H1 (cell line): ENCODE results near the gene CCDC73. TPM values are rescaled to one million over a fixed set of nuclear protein-coding genes. Genes with fewer than 3 reads are reported as not detected.
"Not testable (repeated sequence)": the region's sequence is repeated elsewhere in the genome, so short reads cannot be mapped to it uniquely, and the experiment has no call there.

Experiments
- CTCF ChIA-PET: fragments of 300-600 bp; sonication (Branson Sonifier 250); formaldehyde crosslinking; loops from one replicate; lab custom pipeline; 2021; ENCODE audit not compliant: partially characterized antibody; lab: Charles Lee
- POLR2A ChIA-PET: fragments of 300-600 bp; sonication (Branson Sonifier 250); formaldehyde crosslinking; loops from one replicate; lab custom pipeline; 2021; ENCODE audit warnings: inconsistent platforms; ENCODE audit not compliant: partially characterized antibody; lab: Charles Lee
- DNase-seq, 2 experiments: peaks; one replicate each; pipeline versions ENCODE4 v3.0.0 to v3.0.0-alpha.2; 2010 to 2022; ENCODE audit warnings: low spot score in 2 of 2, low read depth in 1 of 2, mixed read lengths in 1 of 2
- FAIRE-seq: peaks from 2 replicates; lab custom pipeline; 2011; peaks lifted over from hg19 to GRCh38; lab: Jason Lieb, UNC
- H2AFZ ChIP-seq: 2 replicates; pipeline ENCODE4 v1.8.1; 2012; ENCODE audit warnings: low read length, inconsistent platforms
- H2AK5ac ChIP-seq: 2 replicates; pipeline ENCODE4 v1.6.1; 2013; ENCODE audit warnings: low read depth, low read length
- H2BK120ac ChIP-seq: replicated peaks from 2 replicates; pipeline ENCODE3; 2013; ENCODE audit warnings: low read depth, low read length, inconsistent platforms
- H2BK12ac ChIP-seq: 2 replicates; pipeline ENCODE4 v1.6.1; 2013; ENCODE audit warnings: low read depth, low read length
- H2BK15ac ChIP-seq: 2 replicates; pipeline ENCODE4 v1.6.1; 2013; ENCODE audit warnings: low read length
- H2BK20ac ChIP-seq: 2 replicates; pipeline ENCODE4 v1.6.1; 2013; ENCODE audit warnings: low read length
- H2BK5ac ChIP-seq: 2 replicates; pipeline ENCODE4 v1.6.1; 2013; ENCODE audit warnings: low read depth, low read length
- H3K14ac ChIP-seq: 2 replicates; pipeline ENCODE4 v1.6.1; 2013; ENCODE audit warnings: inconsistent platforms; ENCODE audit not compliant: insufficient read length
- H3K18ac ChIP-seq: 2 replicates; pipeline ENCODE4 v1.6.1; 2013; ENCODE audit warnings: low read length; ENCODE audit errors: extremely low read depth
- H3K23ac ChIP-seq: 2 replicates; pipeline ENCODE4 v1.6.1; 2013; ENCODE audit warnings: inconsistent platforms; ENCODE audit not compliant: insufficient read length
- H3K23me2 ChIP-seq: 2 replicates; pipeline ENCODE4 v1.6.1; 2013; ENCODE audit warnings: low read depth, low read length
- H3K27ac ChIP-seq: 2 replicates; pipeline ENCODE4 v1.6.1; 2011; ENCODE audit warnings: low read depth, low read length, inconsistent platforms
- H3K27me3 ChIP-seq, 4 experiments: replicated peaks in 1 of 4; 1 replicate in 1 of 4; 2 replicates in 3 of 4; pipeline versions ENCODE4 v1.6.1 to v1.8.1; 2011 to 2013; ENCODE audit warnings: low read length in 3 of 4, mild to moderate bottlenecking in 3 of 4, inconsistent platforms in 2 of 4, mixed read lengths in 2 of 4, moderate library complexity in 1 of 4; ENCODE audit not compliant: control insufficient read depth in 3 of 4, insufficient read depth in 3 of 4; ENCODE audit errors: extremely low read depth in 1 of 4
- H3K36me3 ChIP-seq, 4 experiments: 2 replicates each; pipeline versions ENCODE4 v1.6.1 to v1.8.1; 2011 to 2013; ENCODE audit warnings: mild to moderate bottlenecking in 4 of 4, low read length in 3 of 4, moderate library complexity in 2 of 4, control low read depth in 1 of 4, inconsistent platforms in 1 of 4; ENCODE audit not compliant: insufficient read depth in 4 of 4, control insufficient read depth in 2 of 4
- H3K4ac ChIP-seq: replicated peaks from 2 replicates; pipeline ENCODE3; 2013; ENCODE audit warnings: low read length, low read depth, mixed read lengths, inconsistent platforms; ENCODE audit not compliant: insufficient read length
- H3K4me1 ChIP-seq, 4 experiments: replicated peaks in 1 of 4; 1 replicate in 1 of 4; 2 replicates in 3 of 4; pipeline versions ENCODE4 v1.6.1 to v1.8.1; 2011 to 2013; ENCODE audit warnings: low read length in 3 of 4, inconsistent platforms in 2 of 4, mixed read lengths in 1 of 4; ENCODE audit not compliant: insufficient read depth in 4 of 4, control insufficient read depth in 3 of 4
- H3K4me2 ChIP-seq, 2 experiments: 2 replicates each; pipeline versions ENCODE4 v1.6.1 to v1.8.1; 2011 to 2013; ENCODE audit warnings: low read depth in 2 of 2, low read length in 2 of 2, control low read depth in 1 of 2, inconsistent platforms in 1 of 2, mild to moderate bottlenecking in 1 of 2; ENCODE audit not compliant: insufficient read depth in 1 of 2
- H3K4me3 ChIP-seq, 4 experiments: fragments of 200-600, 300-600 bp in 1 of 4; sonication (generic), shearing (Covaris generic), sonication (Bioruptor Twin) in 1 of 4; 2 replicates each; pipeline versions ENCODE4 v1.5.1 to v1.8.1; 2011 to 2016; ENCODE audit warnings: low read length in 4 of 4, low read depth in 3 of 4, control low read depth in 2 of 4, inconsistent platforms in 2 of 4, mild to moderate bottlenecking in 2 of 4, mixed read lengths in 1 of 4, moderate library complexity in 1 of 4; ENCODE audit not compliant: insufficient read depth in 2 of 4; ENCODE audit errors: extremely low read depth in 1 of 4
- H3K56ac ChIP-seq: replicated peaks from 2 replicates; pipeline ENCODE3; 2013; ENCODE audit warnings: low read depth, mild to moderate bottlenecking, mixed read lengths, low read length, inconsistent platforms; ENCODE audit not compliant: insufficient read length
- H3K79me1 ChIP-seq: 2 replicates; pipeline ENCODE4 v1.6.1; 2013; ENCODE audit warnings: low read depth, low read length, control low read depth
- H3K79me2 ChIP-seq, 2 experiments: 2 replicates each; pipeline versions ENCODE4 v1.6.1 to v1.8.1; 2012 to 2013; ENCODE audit warnings: low read length in 2 of 2, mild to moderate bottlenecking in 2 of 2, inconsistent platforms in 1 of 2; ENCODE audit not compliant: insufficient read depth in 2 of 2, control insufficient read depth in 1 of 2
- H3K9ac ChIP-seq, 4 experiments: replicated peaks in 1 of 4; 1 replicate in 1 of 4; 2 replicates in 3 of 4; pipeline versions ENCODE4 v1.6.1 to v1.8.1; 2011 to 2013; ENCODE audit warnings: low read depth in 3 of 4, low read length in 3 of 4, control low read depth in 2 of 4, mild to moderate bottlenecking in 2 of 4, moderate library complexity in 2 of 4, inconsistent platforms in 1 of 4; ENCODE audit errors: extremely low read depth in 1 of 4
- H3K9me3 ChIP-seq, 2 experiments: 2 replicates each; pipeline versions ENCODE4 v1.6.1 to v1.8.1; 2012 to 2013; ENCODE audit warnings: mild to moderate bottlenecking in 2 of 2, moderate library complexity in 2 of 2, control low read depth in 1 of 2, inconsistent platforms in 1 of 2, low read depth in 1 of 2, low read length in 1 of 2, mixed read lengths in 1 of 2; ENCODE audit not compliant: insufficient read depth in 2 of 2
- H4K20me1 ChIP-seq, 2 experiments: replicated peaks in 1 of 2; 2 replicates each; pipeline versions ENCODE3 to v1.8.1; 2011 to 2013; ENCODE audit warnings: inconsistent platforms in 2 of 2, low read length in 2 of 2, mild to moderate bottlenecking in 1 of 2; ENCODE audit not compliant: insufficient read depth in 2 of 2, control insufficient read depth in 1 of 2
- H4K5ac ChIP-seq: 2 replicates; pipeline ENCODE4 v1.6.1; 2013; ENCODE audit warnings: low read length, low read depth, mixed read lengths, inconsistent platforms; ENCODE audit not compliant: insufficient read length
- H4K8ac ChIP-seq: 2 replicates; pipeline ENCODE4 v1.8.0; 2013; ENCODE audit warnings: mild to moderate bottlenecking, moderate library complexity, low read length, inconsistent platforms; ENCODE audit not compliant: insufficient read depth; ENCODE audit errors: extremely low read depth
- H4K91ac ChIP-seq: replicated peaks from 2 replicates; pipeline ENCODE3; 2013; ENCODE audit warnings: low read length, mixed read lengths, inconsistent platforms; ENCODE audit not compliant: insufficient read length
- WGBS, 2 experiments: shearing (Covaris generic) in 1 of 2; methylation state at CpG; one replicate each; pipeline versions ENCODE4 v1.1.6 to v1.1.7; 2013 to 2015; ENCODE audit warnings: low lambda C conversion rate in 2 of 2, mixed read lengths in 2 of 2, inconsistent platforms in 1 of 2, low coverage in 1 of 2, missing lambda C conversion rate in 1 of 2; ENCODE audit not compliant: insufficient replicate concordance in 2 of 2, insufficient coverage in 1 of 2, insufficient read length in 1 of 2; ENCODE audit errors: extremely low coverage in 1 of 2, missing lambda C conversion rate in 1 of 2; 5-methylcytosine and 5-hydroxymethylcytosine counted together
- polyA plus RNA-seq, 7 experiments: library from polyadenylated mRNA; depleted of rRNA in 3 of 7; stranded (reverse) in 5 of 7; unstranded in 2 of 7; fragments of >200 nt in 5 of 7; fragments of 200-250 nt in 2 of 7; gene quantifications; 1 replicate in 5 of 7; 2 replicates in 1 of 7; 4 replicates in 1 of 7; pipeline versions ENCODE4 v1.2.1 to v1.2.3, GENCODE V29; 2011 to 2013; ENCODE audit warnings: missing spikeins in 2 of 7, mixed read lengths in 2 of 7
- total RNA-seq: library from RNA; stranded (reverse); fragmentation: NEBNext Ultra II Directional; extraction: Animal tissue kit (Norgen Biotek cat#: 25700); gene quantifications from 2 replicates; pipeline ENCODE4 v1.2.1, GENCODE V29; 2021

Gene CCDC73
- total and polyA plus RNA-seq, 2 of the 8 experiments (the other 6 are each of a cell fraction or from before 2014, with no cell fraction given), result not detected

- H3K4ac ChIP-seq, H2BK120ac ChIP-seq, H4K8ac ChIP-seq, H4K91ac ChIP-seq, H3K79me2 ChIP-seq, H3K4me1 ChIP-seq, H2BK12ac ChIP-seq, H2BK15ac ChIP-seq, H2AFZ ChIP-seq, H2BK5ac ChIP-seq, H3K23me2 ChIP-seq, DNase-seq, H3K27me3 ChIP-seq, H2BK20ac ChIP-seq, FAIRE-seq, H3K14ac ChIP-seq, H3K4me3 ChIP-seq, H3K9ac ChIP-seq, H3K56ac ChIP-seq, H3K18ac ChIP-seq, CTCF ChIA-PET, H3K23ac ChIP-seq, H4K5ac ChIP-seq, H4K20me1 ChIP-seq, H3K27ac ChIP-seq, H3K9me3 ChIP-seq, H3K79me1 ChIP-seq, H3K4me2 ChIP-seq, H2AK5ac ChIP-seq: not testable (repeated sequence)
- peaks cover 16 to 96% (median 54%) of the 10 kb centered on the region in 4 experiments for H3K36me3 ChIP-seq
- POLR2A ChIA-PET, result interaction anchor here (1.8 kb wide), 1 partner anchor 9 kb away, joined by 7 read pairs; no protein-coding TSS in a partner anchor
- WGBS, 2 experiments, result 96% methylated on average over 13 of the region's 14 CpGs; no CpG with 5 or more reads in 1 of the 2 experiments
These were observed 198.3 kb downstream of the CCDC73 start for GRCh38 chr11:32596114-32596513.
